GM19099 (cell line): ENCODE measurements around the gene TGIF1.

ENCODE experiments used
- POLR2A ChIP-seq: IDR thresholded peaks from 3 replicates; pipeline ENCODE4 v1.6.1; 2011; ENCODE audit warnings: low read depth; ENCODE audit not compliant: insufficient read length; ENCODE audit errors: extremely low read depth

TGIF1 gene

GRCh38 chr18:3485153-3486149 lies 35.5 kb downstream of the TGIF1 start:
- no peak for TF ChIP-seq POLR2A

- TF ChIP-seq POLR2A: no peak
Measured at GRCh38 chr18:3486512-3486911, 36.5 kb downstream of the TGIF1 start.

GRCh38 chr18:3489462-3489861 lies 39.5 kb downstream of the TGIF1 start:
- no peak for TF ChIP-seq POLR2A

DNA sequence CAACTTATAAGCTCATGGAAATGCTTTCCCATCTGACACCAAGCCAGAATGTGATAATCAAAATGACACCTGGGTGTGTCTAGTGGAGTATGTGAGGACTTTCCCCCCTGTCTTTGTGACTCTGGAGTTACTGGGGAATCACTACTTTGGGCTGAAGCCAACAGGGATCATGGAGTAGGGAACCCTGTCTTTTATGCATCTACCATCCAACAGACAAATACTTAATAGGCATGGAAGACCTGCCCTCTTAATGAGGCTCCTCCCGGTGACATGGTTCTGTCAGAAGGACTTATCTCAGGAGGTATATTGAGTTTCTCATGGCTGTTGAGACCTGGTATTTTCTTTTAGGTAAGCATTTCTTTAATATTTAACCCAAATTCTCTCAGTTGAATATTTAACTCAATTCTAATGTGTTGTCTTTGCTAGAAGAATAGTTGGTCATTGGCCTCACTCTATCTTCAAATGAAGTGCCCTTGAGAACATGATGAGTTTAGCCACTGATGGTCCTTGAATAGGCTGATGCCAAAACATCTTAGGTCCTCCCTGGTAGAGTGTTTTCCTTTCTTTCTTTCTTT lies 42.1 kb downstream of the TGIF1 start:
- no peak for TF ChIP-seq POLR2A

GRCh38 chr18:3492721-3493120 lies 42.7 kb downstream of the TGIF1 start:
- no peak for TF ChIP-seq POLR2A

DNA sequence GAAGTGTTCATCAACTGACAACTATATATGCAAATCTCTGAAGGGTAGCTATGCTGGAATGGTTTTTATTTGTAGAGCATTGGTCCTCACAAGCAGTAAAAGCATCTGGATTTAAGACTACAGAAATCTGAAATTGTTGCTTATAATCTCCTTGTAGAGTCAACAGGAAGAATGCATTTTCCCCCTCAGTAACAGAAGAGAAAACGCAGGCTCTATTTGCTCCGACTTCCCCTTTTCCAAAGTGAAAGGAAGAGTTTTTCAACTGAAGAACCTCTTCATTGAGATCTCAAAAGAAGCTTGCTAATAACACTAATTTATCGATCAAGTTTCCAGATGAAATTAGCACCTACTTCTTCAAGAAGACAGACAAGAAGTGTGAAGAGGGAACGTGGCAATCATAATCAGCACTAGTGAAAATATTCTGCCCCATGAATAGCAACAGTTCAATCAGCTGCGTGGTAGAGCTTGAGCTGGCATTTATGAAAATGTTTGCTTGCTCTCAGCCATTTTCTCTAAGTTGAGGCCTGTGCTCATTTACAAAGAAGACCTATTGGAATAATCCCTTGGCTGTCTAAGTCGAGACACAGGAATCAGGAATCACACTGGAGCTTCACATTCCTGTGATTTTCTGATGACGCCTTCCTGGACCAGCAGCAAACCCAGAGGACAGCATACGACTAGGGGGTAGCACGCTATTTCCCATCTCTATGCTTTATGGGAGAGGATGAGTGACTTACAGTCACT lies 43.7 kb downstream of the TGIF1 start:
- TF ChIP-seq POLR2A: no peak

DNA sequence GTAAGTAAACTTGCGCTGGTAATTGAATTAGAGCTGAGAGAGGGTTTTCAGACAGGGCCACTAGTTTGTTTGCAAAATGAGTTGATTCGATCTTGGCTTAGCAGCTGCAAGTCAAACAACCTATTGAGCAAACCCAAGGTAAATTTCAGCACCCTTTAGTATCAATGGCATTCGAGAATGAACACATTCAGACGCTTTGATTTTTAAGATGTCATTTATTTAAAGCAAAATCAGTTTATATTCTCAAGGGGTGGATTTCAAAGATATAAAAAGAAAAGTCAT lies 44.2 kb downstream of the TGIF1 start:
- TF ChIP-seq POLR2A: no peak

DNA sequence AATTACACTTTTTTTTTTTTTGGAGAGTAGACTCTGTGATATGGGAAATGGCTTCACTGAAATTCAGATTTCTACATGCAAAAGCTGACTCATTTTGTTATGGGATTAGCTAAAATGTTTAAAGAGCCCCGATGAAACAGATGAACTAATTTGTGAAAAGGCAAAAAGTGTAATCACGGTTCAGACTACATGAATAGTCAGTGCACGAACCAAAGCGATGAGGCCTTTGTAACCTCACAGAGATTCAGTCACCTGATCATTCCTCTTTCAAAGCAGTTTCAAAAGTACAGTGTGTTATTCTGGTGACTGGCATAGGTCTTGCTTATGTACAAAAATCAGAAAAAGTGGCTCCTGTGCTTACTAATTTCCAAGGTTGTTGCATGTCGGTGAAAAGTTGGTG lies 44.6 kb downstream of the TGIF1 start:
- TF ChIP-seq POLR2A: no peak

DNA sequence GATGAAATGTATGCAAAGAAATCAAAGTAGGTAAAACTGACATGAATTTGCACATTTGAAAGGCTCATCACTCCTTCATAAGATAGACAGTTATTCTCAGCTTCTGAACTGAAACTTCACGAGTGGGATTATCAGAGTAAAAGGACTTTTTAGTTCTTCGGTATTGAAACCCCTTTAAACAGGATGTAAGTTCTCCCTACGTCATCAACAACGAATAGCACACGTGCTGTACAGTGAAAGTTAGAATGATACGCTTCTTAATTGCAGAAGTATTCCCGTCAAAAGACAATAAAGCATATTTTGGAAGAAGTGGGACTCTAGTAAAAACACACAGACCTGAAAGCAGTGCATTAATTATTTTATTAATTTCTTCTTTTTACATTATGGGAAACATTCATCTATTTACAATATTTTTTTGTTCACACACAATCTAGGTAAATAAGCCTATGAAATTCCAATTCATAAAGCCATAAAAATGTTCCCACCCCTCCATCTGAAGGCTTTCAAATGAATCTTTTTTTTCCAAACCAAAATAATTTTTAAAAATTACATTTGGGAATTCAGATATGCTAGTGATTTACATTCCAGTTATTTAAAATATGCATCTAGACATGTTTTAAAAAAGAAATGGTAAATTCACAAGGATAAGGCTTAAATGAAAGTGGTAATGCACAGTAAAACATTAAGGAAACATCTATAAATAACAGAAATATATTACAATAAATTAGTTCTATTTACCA lies 45.9 kb downstream of the TGIF1 start:
- TF ChIP-seq POLR2A: no peak

GRCh38 chr18:3498698-3499471 lies 48.9 kb downstream of the TGIF1 start:
- no peak for TF ChIP-seq POLR2A

DNA sequence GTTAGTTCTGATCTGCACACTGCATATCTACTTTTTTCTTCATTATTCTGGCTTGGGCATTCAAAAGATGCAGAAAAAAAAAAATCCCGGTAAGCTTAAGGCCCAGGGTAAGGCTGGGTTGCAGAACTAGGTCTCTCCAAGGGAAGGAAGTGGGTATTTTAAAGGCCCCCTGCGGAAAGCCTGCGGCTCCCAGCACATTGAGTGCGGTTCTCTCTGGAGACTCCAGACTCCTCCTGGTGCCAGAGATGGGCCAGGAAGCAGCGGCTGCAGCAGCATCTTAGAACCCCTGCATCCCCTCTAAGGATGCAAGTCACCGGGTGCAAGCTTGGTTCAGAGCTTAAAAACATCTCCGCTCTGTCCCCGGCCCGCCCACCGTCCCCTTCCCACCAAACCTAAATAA lies 49.5 kb downstream of the TGIF1 start:
- no peak for TF ChIP-seq POLR2A

DNA sequence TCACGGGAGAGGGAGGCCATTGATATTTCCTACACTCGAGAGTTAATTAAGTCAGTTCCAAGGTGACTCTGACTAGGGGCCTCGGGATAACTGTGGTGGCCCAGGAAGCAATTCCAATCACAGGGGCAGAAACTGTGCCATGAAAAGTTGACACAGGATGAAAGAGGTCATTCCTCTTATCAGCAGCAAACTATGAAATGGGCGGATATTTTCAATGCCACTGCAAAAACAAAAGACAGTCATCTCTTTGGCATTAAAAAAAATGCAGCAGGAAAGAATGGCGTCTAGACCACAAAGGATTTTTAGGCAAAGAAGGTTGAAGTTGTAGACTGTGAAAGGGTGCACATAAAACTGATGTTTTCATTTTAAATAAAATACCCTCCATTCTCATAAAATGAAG lies 50.0 kb downstream of the TGIF1 start:
- TF ChIP-seq POLR2A: no peak

- no peak for TF ChIP-seq POLR2A
Measured at GRCh38 chr18:3502650-3503049, 52.7 kb downstream of the TGIF1 start.

GRCh38 chr18:3504637-3505036 lies 54.7 kb downstream of the TGIF1 start:
- TF ChIP-seq POLR2A: no peak
